Testis (tissue), 2 donors: Measurements from ENCODE around the gene PLCE1.

ENCODE experiments used
- POLR2A ChIP-seq: fragments of 450-650 bp; IDR thresholded peaks from one replicate; pipeline ENCODE4 v1.6.1; 2017; ENCODE audit warnings: antibody characterized with exemption, mild to moderate bottlenecking, moderate library complexity
- TF ChIP-seq, protein P1 (sequence below), 3 experiments: fragments of 450-650 bp in 2 of 3; fragments of 200-600 bp in 1 of 3; sonication (generic) in 1 of 3; IDR thresholded peaks; one replicate each; pipeline ENCODE4 v1.5.1; 2016 to 2019; ENCODE audit warnings: antibody characterized with exemption in 3 of 3, mild to moderate bottlenecking in 2 of 3, moderate library complexity in 1 of 3

DNA sequence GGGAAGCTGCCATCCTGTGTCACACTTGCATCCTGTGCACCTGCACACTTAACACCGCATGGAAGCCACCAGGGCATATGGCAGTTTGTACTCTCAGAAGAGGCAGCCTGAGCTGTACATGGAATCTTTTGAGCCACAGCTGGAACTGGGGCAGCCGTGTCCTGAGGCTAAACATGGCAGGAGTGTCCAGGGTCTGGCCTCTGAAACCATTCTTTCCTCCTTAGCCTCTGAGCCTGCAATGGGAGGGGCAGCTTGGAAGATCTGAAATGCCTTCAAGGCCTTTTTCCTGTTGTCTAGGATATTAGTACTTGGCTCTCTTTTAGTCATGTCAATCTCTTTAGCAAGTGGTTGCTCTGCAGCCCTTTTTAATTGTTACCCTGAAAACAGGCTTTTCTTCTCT is 16.4 kb downstream of the PLCE1 start:
- no peak for TF ChIP-seq POLR2A
- TF ChIP-seq, protein P1, sequence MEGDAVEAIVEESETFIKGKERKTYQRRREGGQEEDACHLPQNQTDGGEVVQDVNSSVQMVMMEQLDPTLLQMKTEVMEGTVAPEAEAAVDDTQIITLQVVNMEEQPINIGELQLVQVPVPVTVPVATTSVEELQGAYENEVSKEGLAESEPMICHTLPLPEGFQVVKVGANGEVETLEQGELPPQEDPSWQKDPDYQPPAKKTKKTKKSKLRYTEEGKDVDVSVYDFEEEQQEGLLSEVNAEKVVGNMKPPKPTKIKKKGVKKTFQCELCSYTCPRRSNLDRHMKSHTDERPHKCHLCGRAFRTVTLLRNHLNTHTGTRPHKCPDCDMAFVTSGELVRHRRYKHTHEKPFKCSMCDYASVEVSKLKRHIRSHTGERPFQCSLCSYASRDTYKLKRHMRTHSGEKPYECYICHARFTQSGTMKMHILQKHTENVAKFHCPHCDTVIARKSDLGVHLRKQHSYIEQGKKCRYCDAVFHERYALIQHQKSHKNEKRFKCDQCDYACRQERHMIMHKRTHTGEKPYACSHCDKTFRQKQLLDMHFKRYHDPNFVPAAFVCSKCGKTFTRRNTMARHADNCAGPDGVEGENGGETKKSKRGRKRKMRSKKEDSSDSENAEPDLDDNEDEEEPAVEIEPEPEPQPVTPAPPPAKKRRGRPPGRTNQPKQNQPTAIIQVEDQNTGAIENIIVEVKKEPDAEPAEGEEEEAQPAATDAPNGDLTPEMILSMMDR (IDR thresholded peaks at IDR 0.05): no peak
